Lower lobe of right lung (tissue), 2 donors: ENCODE results near the gene PRRX1. TPM values are rescaled to one million over a fixed set of nuclear protein-coding genes. Genes with fewer than 3 reads are reported as not detected.

Source experiments
- ATAC-seq, 2 donors: fragments of 200-7000 bp; cut with Tn5 transposase; one replicate each; pipeline ENCODE4 v1.9.1; 2020 to 2022; ENCODE audit warnings: mild to moderate bottlenecking in 2 of 2, moderate library complexity in 2 of 2
- DNase-seq: peaks from one replicate; pipeline ENCODE4 v3.0.0-alpha.2; 2020
- H3K27ac ChIP-seq: fragments of 200-600 bp; one replicate; pipeline ENCODE4 v1.8.0; 2022
- H3K27me3 ChIP-seq: fragments of 200-600 bp; one replicate; pipeline ENCODE4 v1.8.0; 2022; ENCODE audit warnings: low read depth
- H3K36me3 ChIP-seq: fragments of 200-600 bp; one replicate; pipeline ENCODE4 v1.8.0; 2022; ENCODE audit warnings: mild to moderate bottlenecking
- H3K4me1 ChIP-seq: fragments of 200-600 bp; one replicate; pipeline ENCODE4 v1.8.0; 2022
- H3K4me3 ChIP-seq: fragments of 200-600 bp; one replicate; pipeline ENCODE4 v1.8.0; 2022; ENCODE audit warnings: mild to moderate bottlenecking
- H3K9me3 ChIP-seq: fragments of 200-600 bp; one replicate; pipeline ENCODE4 v1.8.0; 2022
- intact Hi-C: fragments of 100-400 bp; cut with DNase I; formaldehyde crosslinking; loops from one replicate; pipeline ENCODE4 v1.11.0; 2022
- total RNA-seq: library from RNA; stranded (reverse); fragmentation: NEBNext Ultra II Directional; extraction: Animal tissue kit (Norgen Biotek cat#: 25700); gene quantifications from one replicate; pipeline ENCODE4 v1.2.1, GENCODE V29; 2021
- TF ChIP-seq, protein P1 (sequence below): fragments of 200-600 bp; IDR thresholded peaks from one replicate; pipeline ENCODE4 v1.8.0; 2022; ENCODE audit warnings: antibody characterized with exemption, mild to moderate bottlenecking
- donor health status: DM: no; HTN: yes; CAD: no; lungs with severe emphysema.

Gene PRRX1
- total RNA-seq, 1 donor from 2014 or later, result 30.1 TPM

GRCh38 chr1:170672316-170672715 lies 8.4 kb downstream of the PRRX1 start:
- no peak for ATAC-seq
- H3K27ac ChIP-seq, result no peak overlapping the region
- TF ChIP-seq, protein P1, sequence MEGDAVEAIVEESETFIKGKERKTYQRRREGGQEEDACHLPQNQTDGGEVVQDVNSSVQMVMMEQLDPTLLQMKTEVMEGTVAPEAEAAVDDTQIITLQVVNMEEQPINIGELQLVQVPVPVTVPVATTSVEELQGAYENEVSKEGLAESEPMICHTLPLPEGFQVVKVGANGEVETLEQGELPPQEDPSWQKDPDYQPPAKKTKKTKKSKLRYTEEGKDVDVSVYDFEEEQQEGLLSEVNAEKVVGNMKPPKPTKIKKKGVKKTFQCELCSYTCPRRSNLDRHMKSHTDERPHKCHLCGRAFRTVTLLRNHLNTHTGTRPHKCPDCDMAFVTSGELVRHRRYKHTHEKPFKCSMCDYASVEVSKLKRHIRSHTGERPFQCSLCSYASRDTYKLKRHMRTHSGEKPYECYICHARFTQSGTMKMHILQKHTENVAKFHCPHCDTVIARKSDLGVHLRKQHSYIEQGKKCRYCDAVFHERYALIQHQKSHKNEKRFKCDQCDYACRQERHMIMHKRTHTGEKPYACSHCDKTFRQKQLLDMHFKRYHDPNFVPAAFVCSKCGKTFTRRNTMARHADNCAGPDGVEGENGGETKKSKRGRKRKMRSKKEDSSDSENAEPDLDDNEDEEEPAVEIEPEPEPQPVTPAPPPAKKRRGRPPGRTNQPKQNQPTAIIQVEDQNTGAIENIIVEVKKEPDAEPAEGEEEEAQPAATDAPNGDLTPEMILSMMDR, result no peak
- intact Hi-C loops, result no loop called here
- H3K4me1 ChIP-seq, result no peaks in the 10 kb centered on the region
- no peaks in the 10 kb centered on the region for H3K36me3 ChIP-seq
- no peak overlapping the region for H3K4me3 ChIP-seq
- H3K9me3 ChIP-seq, result no peaks in the 10 kb centered on the region
- DNase-seq, result no peak
- H3K27me3 ChIP-seq, result peaks cover 50% of the 10 kb centered on the region

DNA sequence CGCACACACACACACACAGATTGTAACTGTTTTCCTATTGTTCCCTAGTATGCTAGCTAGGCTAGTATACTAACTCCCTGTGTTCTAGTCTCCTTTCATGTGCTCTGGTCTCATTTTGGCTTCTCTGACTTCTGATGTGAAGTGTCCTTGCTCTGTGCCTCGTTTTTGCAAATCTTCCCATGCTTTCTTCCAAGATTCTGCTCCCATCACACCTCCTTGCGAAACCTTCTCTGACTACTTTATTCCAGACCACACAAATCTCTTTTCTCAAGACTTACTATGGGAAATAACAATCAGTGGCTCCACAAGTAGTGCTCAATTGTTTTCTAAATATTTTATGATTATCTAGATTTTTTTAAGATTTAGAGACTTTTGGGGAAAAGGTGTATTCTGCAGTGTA lies 10.3 kb downstream of the PRRX1 start:
- no peak for ATAC-seq
- intact Hi-C loops, result no loop called here
- H3K36me3 ChIP-seq, result no peaks in the 10 kb centered on the region
- no peak for DNase-seq
- H3K9me3 ChIP-seq, result no peaks in the 10 kb centered on the region
- peaks cover 33% of the 10 kb centered on the region for H3K27me3 ChIP-seq
- H3K27ac ChIP-seq, result no peak overlapping the region
- no peaks in the 10 kb centered on the region for H3K4me1 ChIP-seq
- no peak overlapping the region for H3K4me3 ChIP-seq
- TF ChIP-seq, protein P1, result no peak

DNA sequence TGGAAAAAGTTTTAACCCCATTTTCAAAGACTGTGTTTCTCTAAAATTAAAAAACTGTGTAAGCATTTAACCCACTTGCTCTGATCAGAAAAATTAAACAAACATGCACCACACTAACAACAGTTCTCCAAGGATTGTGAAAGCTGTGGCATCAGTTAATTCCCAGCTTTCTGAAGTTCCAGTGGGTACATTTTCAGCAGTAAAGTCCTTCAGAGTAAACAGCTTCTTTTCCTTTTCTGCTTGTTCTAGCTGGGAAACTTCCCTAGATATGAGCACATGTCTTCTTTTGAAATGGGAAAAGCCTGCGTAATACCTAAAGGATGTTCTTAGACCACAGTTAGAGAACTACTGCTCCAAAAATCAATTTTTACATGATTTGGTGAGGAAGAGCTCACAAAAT lies 11.1 kb downstream of the PRRX1 start:
- no peaks in the 10 kb centered on the region for H3K4me1 ChIP-seq
- no peaks in the 10 kb centered on the region for H3K36me3 ChIP-seq
- peaks cover 27% of the 10 kb centered on the region for H3K27me3 ChIP-seq
- ATAC-seq, result no peak
- intact Hi-C loops, result no loop called here
- no peak overlapping the region for H3K4me3 ChIP-seq
- H3K27ac ChIP-seq, result no peak overlapping the region
- DNase-seq, result no peak
- TF ChIP-seq, protein P1, result no peak
- H3K9me3 ChIP-seq, result no peaks in the 10 kb centered on the region

GRCh38 chr1:170675865-170676264 lies 11.9 kb downstream of the PRRX1 start:
- Histone ChIP-seq H3K36me3 (no peaks in the 10 kb centered on the region), H3K27me3 (peaks cover 18% of the 10 kb centered on the region), H3K4me1 (no peaks in the 10 kb centered on the region), H3K27ac (no peak overlapping the region), H3K9me3 (no peaks in the 10 kb centered on the region), H3K4me3 (no peak overlapping the region)
- intact Hi-C loops, result no loop called here
- TF ChIP-seq, protein P1, result no peak
- DNase-seq (no peak), ATAC-seq (no peak)

DNA sequence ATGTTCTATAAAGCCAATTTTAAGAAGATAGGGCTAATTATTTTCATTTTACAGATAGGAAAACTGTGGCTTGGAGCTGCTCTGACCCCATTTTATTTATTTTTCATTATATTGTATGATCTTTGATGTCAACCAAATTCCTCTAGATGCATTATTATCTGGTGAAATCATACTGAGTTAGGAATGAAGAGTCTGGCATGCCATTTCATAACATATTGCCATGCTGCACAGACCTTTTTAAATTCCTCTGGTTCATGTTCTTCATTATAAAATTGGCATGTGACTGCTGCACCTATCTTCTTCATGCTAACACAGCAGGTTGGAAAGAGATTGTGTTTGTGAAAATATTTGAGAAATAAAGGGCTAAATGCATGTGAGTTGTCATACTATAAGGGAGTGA lies 12.7 kb downstream of the PRRX1 start:
- Histone ChIP-seq H3K36me3 (no peaks in the 10 kb centered on the region), H3K9me3 (no peaks in the 10 kb centered on the region), H3K27ac (no peak overlapping the region), H3K4me1 (no peaks in the 10 kb centered on the region), H3K4me3 (no peak overlapping the region), H3K27me3 (peaks cover 10% of the 10 kb centered on the region)
- TF ChIP-seq, protein P1, result no peak
- ATAC-seq (no peak), DNase-seq (no peak)
- intact Hi-C loops, result no loop called here
